GM18867 (cell line): ENCODE data around the gene CCND3.

Experiments used
- ATAC-seq: cut with Tn5 transposase; IDR thresholded peaks from one replicate; pipeline ENCODE4 v1.9.1; 2021; ENCODE audit warnings: mild to moderate bottlenecking, moderate library complexity; ENCODE audit not compliant: unreplicated experiment

Gene CCND3

GRCh38 chr6:41927253-41927652, 14.4 kb downstream of the CCND3 start:
- no peak for ATAC-seq

GRCh38 chr6:41922154-41922553, 19.5 kb downstream of the CCND3 start:
- no peak for ATAC-seq

- peak; percentile 5 for ATAC-seq
These were observed 20.0 kb downstream of the CCND3 start for GRCh38 chr6:41921712-41921998.

- peak; percentile 86 for ATAC-seq
These were observed 20.5 kb downstream of the CCND3 start, which contains the start of the genes BYSL and MED20 for GRCh38 chr6:41920921-41921711. TSS of gene BYSL (plus strand) at chr6:41921499. CDS start at chr6:41921563, 64 bp downstream. TSS of gene MED20 (minus strand) at chr6:41921139. CDS start at chr6:41921018, 121 bp downstream.

DNA sequence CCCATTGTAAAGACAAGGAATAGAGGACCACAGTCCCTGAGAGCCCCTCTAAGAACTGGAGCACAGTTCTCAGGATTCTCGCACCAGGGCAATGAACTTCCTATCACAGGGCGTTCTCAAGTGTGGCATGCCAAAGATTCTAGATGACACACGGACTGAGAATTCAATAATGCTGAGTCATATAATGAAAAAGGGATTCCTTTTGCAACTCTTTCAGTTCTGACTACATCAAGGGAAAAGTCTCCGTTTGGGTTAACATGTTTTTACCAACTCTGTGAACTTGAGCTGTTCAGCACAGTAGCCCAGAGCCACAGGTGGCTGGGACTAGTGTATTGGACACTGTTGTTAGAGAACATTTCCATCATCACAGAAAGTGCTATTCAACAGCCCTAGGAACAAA, 24.1 kb downstream of the CCND3 start:
- no peak for ATAC-seq

GRCh38 chr6:41914869-41915530, 26.6 kb downstream of the CCND3 start:
- no peak for ATAC-seq

DNA sequence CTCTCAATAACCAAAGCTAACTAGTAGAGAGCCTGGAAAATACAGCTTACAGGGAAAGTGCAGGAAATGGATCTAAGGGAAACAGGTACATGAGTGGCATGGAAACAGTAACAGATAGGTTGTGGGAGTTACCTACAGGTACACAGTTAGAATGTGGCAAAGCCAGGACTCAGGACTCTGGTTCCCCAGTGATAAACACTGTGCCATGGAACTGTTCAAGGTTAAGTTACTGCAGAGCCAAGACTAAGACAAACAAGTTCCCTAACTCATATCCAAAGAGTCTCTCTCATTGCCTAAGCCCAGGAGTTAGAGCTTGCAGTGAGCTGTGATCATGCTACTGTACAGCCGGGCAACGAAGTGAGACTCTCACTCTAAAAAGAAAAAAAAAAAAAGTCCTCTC, 27.3 kb downstream of the CCND3 start:
- no peak for ATAC-seq

- ATAC-seq, result no peak
These were observed 31.9 kb downstream of the CCND3 start for GRCh38 chr6:41909727-41910126.

DNA sequence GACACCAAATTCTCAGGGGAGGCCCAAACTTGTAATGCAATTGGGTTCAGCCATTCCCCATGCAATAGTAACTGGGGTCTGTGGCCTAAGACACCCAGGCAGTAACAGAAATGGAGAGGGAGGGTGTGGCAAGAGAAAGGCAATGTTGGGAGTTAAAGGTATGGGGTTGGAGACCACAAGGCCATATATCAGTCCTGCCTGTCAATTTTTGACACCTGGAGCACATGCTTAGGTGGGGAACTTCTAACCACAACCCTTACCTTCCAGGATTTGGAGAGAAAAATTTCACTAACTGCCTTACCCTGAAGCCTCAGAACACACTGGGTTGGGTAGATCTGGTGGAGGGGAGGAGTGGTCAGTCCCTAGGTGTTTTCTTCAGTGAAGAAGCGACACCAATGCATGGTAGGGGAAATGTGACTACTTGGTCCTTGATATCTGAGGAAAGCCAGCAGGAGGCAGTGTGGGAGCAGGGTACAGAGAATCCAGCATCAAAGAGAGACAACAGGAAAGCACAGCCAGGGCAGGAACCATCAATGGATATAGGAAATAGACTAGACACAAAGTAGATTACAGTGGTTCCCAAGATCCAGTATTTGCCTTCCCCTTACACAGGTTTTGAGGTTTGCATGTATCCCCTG, 39.6 kb downstream of the CCND3 start:
- ATAC-seq, result no peak

- no peak for ATAC-seq
These were observed 40.7 kb downstream of the CCND3 start for GRCh38 chr6:41900861-41901260.

DNA sequence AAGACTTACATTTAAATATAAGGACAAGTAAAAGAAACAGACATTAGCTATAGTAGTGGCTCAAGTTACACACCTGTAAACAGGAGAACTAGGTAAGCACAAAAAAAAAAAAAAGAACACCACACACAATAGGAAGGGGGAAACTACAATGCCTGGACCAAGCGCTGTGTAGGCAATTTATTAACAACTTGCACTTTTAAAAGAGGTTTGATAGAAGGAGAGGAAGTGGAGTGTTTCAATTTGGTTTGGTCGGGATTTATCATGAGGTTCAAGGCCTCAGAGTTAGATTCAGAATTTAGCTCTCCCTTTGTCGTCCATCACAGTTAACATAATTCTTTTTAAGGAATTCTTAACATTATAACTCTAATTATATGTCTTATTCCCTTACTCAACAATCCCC, 45.3 kb downstream of the CCND3 start:
- no peak for ATAC-seq

GRCh38 chr6:41895300-41896233, 46.0 kb downstream of the CCND3 start, which contains the start of gene USP49:
TSS of gene USP49 (minus strand) at chr6:41895375. CDS start at chr6:41806983, 88,392 bp downstream.
- ATAC-seq, result peak; percentile 77

DNA sequence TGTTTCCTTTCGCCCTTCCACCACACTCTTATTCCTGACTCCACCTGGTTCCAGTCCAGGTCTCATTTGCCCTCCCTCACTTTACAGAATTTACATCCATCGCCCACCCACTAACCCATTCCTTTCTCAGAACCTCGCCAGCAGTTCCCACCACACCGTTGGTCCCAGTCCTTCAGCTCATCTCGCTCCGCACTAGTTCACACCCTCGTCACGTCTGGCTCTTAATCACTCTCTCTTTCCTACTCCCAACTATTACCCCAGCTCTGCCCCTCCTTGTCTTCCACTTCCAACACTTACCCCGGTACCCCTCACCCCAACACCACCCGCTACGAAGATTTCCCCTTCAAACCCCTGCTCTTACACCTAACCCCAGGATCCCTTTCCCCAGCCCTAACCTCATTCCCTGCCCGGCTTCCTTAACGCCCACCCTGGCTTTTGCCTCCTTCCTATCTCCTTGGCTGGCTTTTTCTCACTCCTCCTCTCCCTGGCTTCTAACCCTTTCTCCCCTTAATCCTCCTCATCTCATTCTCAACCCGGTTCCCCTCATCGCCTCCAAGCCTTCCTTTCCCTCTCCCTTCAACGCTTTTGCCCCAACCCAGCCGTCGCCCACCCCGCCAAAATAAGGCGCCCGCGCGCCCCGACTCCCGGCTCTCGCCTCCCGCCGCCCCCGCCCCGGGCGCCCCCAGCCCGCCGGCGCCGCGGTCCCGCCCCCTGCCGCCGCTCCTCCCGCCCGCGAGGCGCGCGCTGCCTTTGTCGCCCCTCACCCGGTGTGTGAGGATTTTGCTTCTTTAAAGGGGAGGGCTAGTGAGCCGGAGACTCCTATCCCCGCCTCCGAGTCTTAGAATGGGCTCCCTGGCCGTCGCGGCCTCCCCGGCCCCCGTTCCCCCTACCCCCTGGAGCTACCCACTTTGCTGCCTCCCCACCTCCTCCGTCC, 47.0 kb downstream of the CCND3 start:
- ATAC-seq, result peak; percentile 31

DNA sequence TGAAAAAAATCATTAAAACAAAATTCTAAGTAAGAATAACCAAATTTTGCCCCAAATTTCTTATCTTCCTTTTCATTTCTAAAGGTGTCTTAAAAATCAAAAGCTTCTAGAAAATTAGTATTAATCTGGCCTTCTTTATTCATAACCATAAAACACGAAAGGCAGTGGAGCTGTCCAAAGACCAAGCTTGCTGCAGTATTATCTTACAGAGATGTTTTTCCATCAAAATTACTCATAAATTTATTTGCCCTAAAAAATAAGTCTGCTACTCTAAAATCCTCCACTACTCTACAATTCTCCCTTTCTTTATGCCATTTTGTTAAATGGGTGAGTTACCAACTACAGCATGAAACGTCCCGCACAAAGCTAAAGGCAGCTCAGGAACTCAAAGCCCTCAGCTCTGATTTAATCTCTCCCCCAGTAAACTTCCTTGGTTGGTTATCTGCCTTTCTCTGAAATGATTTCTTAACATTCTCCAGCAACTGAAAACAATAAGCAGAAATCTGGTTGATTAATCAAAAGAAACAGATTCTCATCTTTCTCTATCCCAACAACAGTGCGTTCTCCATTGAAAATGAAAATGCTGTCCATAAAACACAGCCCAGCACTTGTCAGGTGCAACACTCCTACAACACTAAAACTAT, 48.6 kb downstream of the CCND3 start:
- ATAC-seq, result no peak

GRCh38 chr6:41887331-41887751, 54.3 kb downstream of the CCND3 start:
- ATAC-seq, result no peak

DNA sequence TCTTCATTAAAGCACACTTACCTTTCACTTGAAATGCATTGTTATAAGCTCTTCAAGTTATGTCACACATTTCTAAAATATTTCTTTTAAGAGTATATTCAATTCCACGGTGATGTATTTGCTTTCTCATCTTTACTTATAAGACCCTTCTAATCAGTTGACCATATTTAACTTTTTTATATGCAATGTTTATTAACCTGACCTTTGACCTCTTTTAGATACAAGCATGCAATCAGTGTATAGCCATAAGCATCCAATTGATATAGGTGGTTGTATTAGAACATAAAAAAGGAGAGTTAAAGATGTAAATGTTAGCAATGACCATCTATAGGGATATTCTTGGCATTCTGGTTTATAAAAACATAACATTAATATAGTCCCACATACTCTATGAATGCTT, 55.7 kb downstream of the CCND3 start:
- no peak for ATAC-seq

GRCh38 chr6:41884957-41885356, 56.7 kb downstream of the CCND3 start:
- no peak for ATAC-seq
